Lung (tissue), 12 donors: ENCODE data around the gene TMEM59L. TPM values are rescaled to one million over a fixed set of nuclear protein-coding genes. Genes with fewer than 3 reads are reported as not detected.

Experiments used
- ATAC-seq: fragments of 200-7000 bp; cut with Tn5 transposase; one replicate; pipeline ENCODE4 v1.9.1; 2020; ENCODE audit warnings: moderate number of reproducible peaks; ENCODE audit not compliant: insufficient read depth, low FRiP score
- DNase-seq, 3 donors: peaks; one replicate each; pipeline ENCODE4 v3.0.0-alpha.2; 2013 to 2017
- H3K27ac ChIP-seq, 2 donors: one replicate each; pipeline ENCODE4 v1.5.1; 2013; ENCODE audit warnings: mild to moderate bottlenecking in 2 of 2, moderate library complexity in 2 of 2, control low read depth in 1 of 2, inconsistent platforms in 1 of 2, low read depth in 1 of 2, low read length in 1 of 2
- H3K27me3 ChIP-seq, 3 donors: one replicate each; pipeline ENCODE4 v1.5.1; 2013; ENCODE audit warnings: low read length in 2 of 3; ENCODE audit not compliant: control insufficient read depth in 3 of 3, insufficient read depth in 3 of 3
- H3K36me3 ChIP-seq, 4 donors: one replicate each; pipeline ENCODE4 v1.5.1; 2013; ENCODE audit warnings: low read length in 4 of 4, mild to moderate bottlenecking in 1 of 4, moderate library complexity in 1 of 4; ENCODE audit not compliant: control insufficient read depth in 4 of 4, insufficient read depth in 4 of 4
- H3K4me1 ChIP-seq, 5 donors: one replicate each; pipeline ENCODE4 v1.5.1; 2013; ENCODE audit warnings: low read length in 5 of 5, mild to moderate bottlenecking in 2 of 5, moderate library complexity in 1 of 5; ENCODE audit not compliant: control insufficient read depth in 5 of 5, insufficient read depth in 5 of 5
- H3K4me3 ChIP-seq: one replicate; pipeline ENCODE4 v1.5.1; 2013; ENCODE audit warnings: mild to moderate bottlenecking, control low read depth, moderate library complexity
- H3K9ac ChIP-seq, 2 donors: one replicate each; pipeline ENCODE4 v1.5.1; 2013; ENCODE audit warnings: low read length in 2 of 2, control low read depth in 1 of 2; ENCODE audit not compliant: insufficient read depth in 1 of 2
- H3K9me3 ChIP-seq, 4 donors: one replicate each; pipeline ENCODE4 v1.5.1; 2013; ENCODE audit warnings: low read length in 3 of 4, mild to moderate bottlenecking in 1 of 4, moderate library complexity in 1 of 4; ENCODE audit not compliant: control insufficient read depth in 4 of 4, insufficient read depth in 3 of 4
- WGBS, 2 donors: extraction: QIAGEN DNeasy Blood & Tissue Kit; methylation state at CpG; one replicate each; pipeline ENCODE4 v1.1.7; 2013; 5-methylcytosine and 5-hydroxymethylcytosine counted together
- polyA plus RNA-seq, 2 donors: library from polyadenylated mRNA; stranded (reverse); fragments of 200-250 nt; gene quantifications; one replicate each; pipeline ENCODE4 v1.2.1, GENCODE V29; 2013
- total RNA-seq, 2 donors: library from RNA; depleted of rRNA in 1 of 2; stranded (reverse); fragments of >200 nt in 1 of 2; gene quantifications; one replicate each; pipeline ENCODE4 v1.2.1, GENCODE V29; 2014 to 2021
- TF ChIP-seq, protein P1 (sequence below): IDR thresholded peaks from 2 replicates; pipeline ENCODE4 v1.5.1; 2012; ENCODE audit warnings: mild to moderate bottlenecking; ENCODE audit errors: control extremely low read depth, extremely low read depth
- donor health status: control.
- donor health status: control.
- donor health status: Bipolar disorder and iron deficiency.
- donor health status: healthy.
- donor health status: DM: yes; HTN: yes; CAD: no.

Gene TMEM59L
- total and polyA plus RNA-seq, 4 donors = 0.49 to 2.8 (median 1.4) TPM

DNA sequence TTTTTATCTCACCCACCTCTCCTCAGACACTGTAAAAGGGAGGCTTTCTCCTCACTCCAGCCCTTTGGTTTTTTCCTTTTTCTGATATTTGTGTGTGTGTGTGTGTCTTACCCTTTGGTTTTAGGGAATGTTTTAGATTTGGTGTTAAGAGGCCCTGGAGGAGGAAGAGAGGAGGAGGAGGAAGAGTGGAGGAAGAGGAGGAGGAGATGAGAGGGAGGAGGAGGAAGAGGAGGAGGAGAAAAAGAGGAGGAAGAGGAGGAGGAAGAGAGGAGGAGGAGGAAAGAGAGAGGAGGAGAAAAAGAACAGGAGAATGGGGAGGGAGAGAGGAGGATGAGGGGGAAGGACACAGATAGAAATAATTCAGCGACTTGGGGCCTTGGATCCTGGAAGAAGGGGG lies 34.7 kb downstream of the TMEM59L start:
- Histone ChIP-seq H3K27ac (no peak overlapping the region), H3K36me3 (no peaks in the 10 kb centered on the region), H3K9ac (no peak overlapping the region), H3K9me3 (no peaks in the 10 kb centered on the region), H3K4me3 (no peak overlapping the region), H3K4me1 (peaks cover 0 to 36% (median 20%) of the 10 kb centered on the region in 5 donors), H3K27me3 (no peaks in the 10 kb centered on the region)
- DNase-seq (no peak), ATAC-seq (no peak)
- WGBS, 2 donors = 95 to 100% methylated on average over 1 of the region's 1 CpG
- TF ChIP-seq, protein P1, sequence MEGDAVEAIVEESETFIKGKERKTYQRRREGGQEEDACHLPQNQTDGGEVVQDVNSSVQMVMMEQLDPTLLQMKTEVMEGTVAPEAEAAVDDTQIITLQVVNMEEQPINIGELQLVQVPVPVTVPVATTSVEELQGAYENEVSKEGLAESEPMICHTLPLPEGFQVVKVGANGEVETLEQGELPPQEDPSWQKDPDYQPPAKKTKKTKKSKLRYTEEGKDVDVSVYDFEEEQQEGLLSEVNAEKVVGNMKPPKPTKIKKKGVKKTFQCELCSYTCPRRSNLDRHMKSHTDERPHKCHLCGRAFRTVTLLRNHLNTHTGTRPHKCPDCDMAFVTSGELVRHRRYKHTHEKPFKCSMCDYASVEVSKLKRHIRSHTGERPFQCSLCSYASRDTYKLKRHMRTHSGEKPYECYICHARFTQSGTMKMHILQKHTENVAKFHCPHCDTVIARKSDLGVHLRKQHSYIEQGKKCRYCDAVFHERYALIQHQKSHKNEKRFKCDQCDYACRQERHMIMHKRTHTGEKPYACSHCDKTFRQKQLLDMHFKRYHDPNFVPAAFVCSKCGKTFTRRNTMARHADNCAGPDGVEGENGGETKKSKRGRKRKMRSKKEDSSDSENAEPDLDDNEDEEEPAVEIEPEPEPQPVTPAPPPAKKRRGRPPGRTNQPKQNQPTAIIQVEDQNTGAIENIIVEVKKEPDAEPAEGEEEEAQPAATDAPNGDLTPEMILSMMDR = no peak

DNA sequence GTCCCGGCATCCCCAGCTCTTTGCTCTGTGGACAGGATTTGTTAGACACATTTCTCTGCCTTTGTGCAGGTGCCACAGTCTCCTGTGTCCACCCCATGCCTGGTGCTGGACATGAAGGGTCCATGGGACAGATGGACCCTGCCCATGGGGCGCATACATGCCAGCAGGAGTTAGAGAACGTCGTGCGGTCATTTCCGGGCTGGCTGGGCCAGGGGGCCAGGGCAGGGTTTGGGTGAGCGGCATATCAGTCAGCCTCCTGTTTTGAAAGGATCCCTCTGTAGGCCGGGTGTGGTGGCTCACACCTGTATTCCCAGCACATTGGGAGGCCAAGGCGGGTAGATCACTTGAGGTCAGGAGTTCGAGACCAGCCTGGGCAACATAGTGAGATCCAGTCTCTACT lies 35.1 kb downstream of the TMEM59L start:
- Histone ChIP-seq H3K4me3 (no peak overlapping the region), H3K27ac (no peak overlapping the region), H3K9ac (no peak overlapping the region), H3K9me3 (no peaks in the 10 kb centered on the region), H3K27me3 (no peaks in the 10 kb centered on the region), H3K4me1 (peaks cover 0 to 36% (median 20%) of the 10 kb centered on the region in 5 donors), H3K36me3 (no peaks in the 10 kb centered on the region)
- DNase-seq = no peak
- ATAC-seq = no peak
- TF ChIP-seq, protein P1 = no peak
- WGBS, 2 donors = 91 to 97% methylated on average over 10 of the region's 10 CpGs

DNA sequence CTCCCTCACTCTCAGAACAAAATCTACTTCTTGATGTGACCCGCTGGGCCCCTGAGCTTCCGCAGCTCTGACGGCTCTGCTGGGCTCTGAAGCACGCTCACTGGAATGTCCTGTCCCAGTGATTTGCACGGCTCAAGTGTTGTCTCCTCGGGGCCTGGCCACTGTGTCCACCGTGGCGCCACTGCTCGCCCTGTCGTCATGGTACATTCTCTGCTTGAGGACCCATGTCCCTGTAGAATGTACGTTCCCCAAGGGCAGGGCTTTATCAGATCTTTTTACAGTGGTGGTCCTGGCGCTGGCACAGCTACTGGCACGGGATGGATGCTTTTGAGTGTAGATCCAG lies 36.3 kb downstream of the TMEM59L start:
- DNase-seq (peak in 2 of 3 donors; percentile 38 to 61), ATAC-seq (no peak)
- Histone ChIP-seq H3K9me3 (no peaks in the 10 kb centered on the region), H3K4me3 (no peak overlapping the region), H3K4me1 (peaks cover 0 to 36% (median 20%) of the 10 kb centered on the region in 5 donors), H3K36me3 (no peaks in the 10 kb centered on the region), H3K27me3 (no peaks in the 10 kb centered on the region), H3K27ac (peak overlapping the region in 1 of 2 donors; percentile 83), H3K9ac (peak overlapping the region in 1 of 2 donors; percentile 20)
- TF ChIP-seq, protein P1 = no peak
- WGBS, 2 donors = 54 to 55% methylated on average over 13 of the region's 13 CpGs

DNA sequence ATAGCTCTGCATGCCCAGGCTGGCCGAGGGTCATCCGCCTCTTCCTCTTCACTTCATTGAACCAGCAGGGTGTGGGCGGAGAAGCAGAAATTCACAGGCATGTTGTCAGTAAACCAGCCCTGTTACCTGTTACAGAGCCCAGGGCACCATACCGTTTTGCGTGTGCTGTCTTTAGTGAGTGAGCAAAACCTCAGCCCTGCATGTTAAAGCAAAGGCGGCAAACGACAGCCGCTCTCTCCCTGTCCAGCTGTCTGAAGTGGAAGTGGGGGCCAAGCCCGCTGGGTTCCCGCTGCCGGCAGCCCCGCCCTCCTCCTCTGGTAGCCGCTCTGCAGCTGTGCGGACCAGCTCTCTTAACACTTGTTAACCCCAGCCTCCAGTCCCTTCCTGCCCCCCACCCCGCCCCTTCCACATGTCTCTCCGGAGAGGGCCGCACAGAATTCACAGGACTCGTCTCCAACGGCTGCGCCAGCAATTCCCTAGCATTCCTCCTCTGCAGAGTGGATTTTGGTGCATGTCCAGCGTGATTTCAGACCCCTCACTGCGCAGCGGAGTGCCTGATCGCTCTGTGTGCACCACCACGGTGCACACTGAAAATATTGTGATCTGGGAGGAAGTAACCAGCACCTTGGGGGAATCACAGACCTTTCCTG lies 36.8 kb downstream of the TMEM59L start:
- Histone ChIP-seq H3K9me3 (no peaks in the 10 kb centered on the region), H3K4me1 (peaks cover 0 to 36% (median 20%) of the 10 kb centered on the region in 5 donors), H3K36me3 (no peaks in the 10 kb centered on the region), H3K27ac (peak overlapping the region; percentile 61 to 83), H3K27me3 (no peaks in the 10 kb centered on the region), H3K9ac (peak overlapping the region in 1 of 2 donors; percentile 20), H3K4me3 (no peak overlapping the region)
- ATAC-seq (no peak), DNase-seq (peak; percentile 77 to 86 (median 81))
- TF ChIP-seq, protein P1 = no peak
- 4 to 22% methylated on average over 23 to 25 of the region's 25 CpGs for WGBS, 2 donors
